Loucy (cell line): ENCODE results near the gene CNKSR2.

ENCODE experiments used
- EZH2phosphoT487 ChIP-seq: fragments of 200-600 bp; IDR thresholded peaks from 2 replicates; pipeline ENCODE4 v1.6.1; 2018; ENCODE audit warnings: antibody characterized with exemption, mild to moderate bottlenecking, moderate library complexity, borderline replicate concordance
- TF ChIP-seq, protein P1 (sequence below): fragments of 200-600 bp; sonication (generic); conservative IDR thresholded peaks from 2 replicates; pipeline ENCODE4 v1.5.1; 2014; ENCODE audit warnings: mild to moderate bottlenecking, antibody characterized with exemption, low read length

DNA sequence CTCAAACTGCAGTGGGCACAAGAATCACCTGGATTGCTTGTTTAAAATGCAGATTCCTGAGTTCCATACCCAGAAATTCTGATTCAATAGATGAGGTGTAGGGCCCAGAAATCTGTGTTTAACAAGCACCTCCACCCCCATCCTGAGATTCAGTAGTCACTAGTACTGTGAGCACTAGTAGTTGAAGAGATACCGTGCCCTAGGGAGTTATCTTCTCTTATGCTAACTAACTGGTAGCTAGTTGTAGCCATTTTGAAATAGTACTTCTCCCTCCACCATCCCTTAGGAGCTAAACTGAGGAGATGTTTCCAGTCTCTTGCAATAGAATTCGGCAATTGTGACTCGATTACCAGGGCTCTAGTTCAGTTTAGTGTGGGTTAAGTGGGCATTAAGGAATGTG, 265.6 kb downstream of the CNKSR2 start:
- TF ChIP-seq, protein P1, sequence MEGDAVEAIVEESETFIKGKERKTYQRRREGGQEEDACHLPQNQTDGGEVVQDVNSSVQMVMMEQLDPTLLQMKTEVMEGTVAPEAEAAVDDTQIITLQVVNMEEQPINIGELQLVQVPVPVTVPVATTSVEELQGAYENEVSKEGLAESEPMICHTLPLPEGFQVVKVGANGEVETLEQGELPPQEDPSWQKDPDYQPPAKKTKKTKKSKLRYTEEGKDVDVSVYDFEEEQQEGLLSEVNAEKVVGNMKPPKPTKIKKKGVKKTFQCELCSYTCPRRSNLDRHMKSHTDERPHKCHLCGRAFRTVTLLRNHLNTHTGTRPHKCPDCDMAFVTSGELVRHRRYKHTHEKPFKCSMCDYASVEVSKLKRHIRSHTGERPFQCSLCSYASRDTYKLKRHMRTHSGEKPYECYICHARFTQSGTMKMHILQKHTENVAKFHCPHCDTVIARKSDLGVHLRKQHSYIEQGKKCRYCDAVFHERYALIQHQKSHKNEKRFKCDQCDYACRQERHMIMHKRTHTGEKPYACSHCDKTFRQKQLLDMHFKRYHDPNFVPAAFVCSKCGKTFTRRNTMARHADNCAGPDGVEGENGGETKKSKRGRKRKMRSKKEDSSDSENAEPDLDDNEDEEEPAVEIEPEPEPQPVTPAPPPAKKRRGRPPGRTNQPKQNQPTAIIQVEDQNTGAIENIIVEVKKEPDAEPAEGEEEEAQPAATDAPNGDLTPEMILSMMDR, result no peak
- TF ChIP-seq EZH2phosphoT487, result no peak
